T47D (cell line): ENCODE data around the gene HOTAIR.

Experiments used
- DNase-seq, 2 experiments: peaks; one replicate each; pipeline versions ENCODE4 v3.0.0 to v3.0.0-alpha.2; 2011 to 2012; ENCODE audit warnings: low read depth in 1 of 2, low spot score in 1 of 2
- JUND ChIP-seq: IDR thresholded peaks from 2 replicates; pipeline ENCODE4 v1.6.1; 2012; ENCODE audit warnings: low read depth
- in situ Hi-C: cut with HindIII; loops from 2 replicates; pipeline ENCODE4 v1.10.0; 2016; ENCODE audit warnings: low sequenced_read_pairs, low pct_unique_long_range_greater_than_20kb

HOTAIR gene

GRCh38 chr12:54009171-54010052 lies 34.7 kb upstream of the HOTAIR start:
- no peak for DNase-seq
- no peak for TF ChIP-seq JUND
- in situ Hi-C loops: loop anchor here (25.0 kb wide), 1 partner anchor 178 kb away; the partner anchor contains the start of gene SMUG1

- in situ Hi-C loops: loop anchor here (25.0 kb wide), 1 partner anchor 179 kb away; the partner anchor contains the start of gene SMUG1
- no peak for TF ChIP-seq JUND
- no peak for DNase-seq
Measured at GRCh38 chr12:54008260-54008552, 33.5 kb upstream of the HOTAIR start.

- no peak for TF ChIP-seq JUND
- DNase-seq: no peak
- in situ Hi-C loops: loop anchor here (25.0 kb wide), 1 partner anchor 180 kb away; the partner anchor contains the start of gene SMUG1
Measured at GRCh38 chr12:54007538-54008259, 32.9 kb upstream of the HOTAIR start.

- no peak for DNase-seq
- in situ Hi-C loops: loop anchor here (25.0 kb wide), 1 partner anchor 181 kb away; the partner anchor contains the start of gene SMUG1
- TF ChIP-seq JUND: no peak
Measured at GRCh38 chr12:54006559-54007220, 31.9 kb upstream of the HOTAIR start.

- in situ Hi-C loops: loop anchor here (25.0 kb wide), 1 partner anchor 181 kb away; the partner anchor contains the start of gene SMUG1
- TF ChIP-seq JUND: no peak
Measured at GRCh38 chr12:54005853-54006558, 31.3 kb upstream of the HOTAIR start.

GRCh38 chr12:54005531-54005852 lies 30.7 kb upstream of the HOTAIR start:
- TF ChIP-seq JUND: no peak
- in situ Hi-C loops: loop anchor here (25.0 kb wide), 1 partner anchor 182 kb away; the partner anchor contains the start of gene SMUG1
- no peak for DNase-seq

More at GRCh38 chr12:54005853-54006558, 31.3 kb upstream of the HOTAIR start:
- DNase-seq: peak; percentile 91 to 99

GRCh38 chr12:54004841-54005530 lies 30.2 kb upstream of the HOTAIR start:
- no peak for TF ChIP-seq JUND
- no peak for DNase-seq
- in situ Hi-C loops: loop anchor here (25.0 kb wide), 1 partner anchor 182 kb away; the partner anchor contains the start of gene SMUG1

GRCh38 chr12:54004063-54004840 lies 29.5 kb upstream of the HOTAIR start:
- no peak for DNase-seq
- in situ Hi-C loops: loop anchor here (25.0 kb wide), 1 partner anchor 183 kb away; the partner anchor contains the start of gene SMUG1
- TF ChIP-seq JUND: no peak

GRCh38 chr12:54003625-54004024 lies 28.9 kb upstream of the HOTAIR start:
- no peak for DNase-seq
- no peak for TF ChIP-seq JUND
- in situ Hi-C loops: loop anchor here (25.0 kb wide), 1 partner anchor 184 kb away; the partner anchor contains the start of gene SMUG1

GRCh38 chr12:54002915-54003389 lies 28.2 kb upstream of the HOTAIR start:
- no peak for TF ChIP-seq JUND
- no peak for DNase-seq
- in situ Hi-C loops: loop anchor here (25.0 kb wide), 1 partner anchor 184 kb away; the partner anchor contains the start of gene SMUG1
